GM12801 (cell line): Measurements from ENCODE around the gene ZNF316.

Experiments
- TF ChIP-seq, protein P1 (sequence below): IDR thresholded peaks from one replicate; pipeline ENCODE4 v1.5.1; 2011; ENCODE audit warnings: control low read depth; ENCODE audit not compliant: insufficient read length; ENCODE audit errors: extremely low read depth

ZNF316 gene

DNA sequence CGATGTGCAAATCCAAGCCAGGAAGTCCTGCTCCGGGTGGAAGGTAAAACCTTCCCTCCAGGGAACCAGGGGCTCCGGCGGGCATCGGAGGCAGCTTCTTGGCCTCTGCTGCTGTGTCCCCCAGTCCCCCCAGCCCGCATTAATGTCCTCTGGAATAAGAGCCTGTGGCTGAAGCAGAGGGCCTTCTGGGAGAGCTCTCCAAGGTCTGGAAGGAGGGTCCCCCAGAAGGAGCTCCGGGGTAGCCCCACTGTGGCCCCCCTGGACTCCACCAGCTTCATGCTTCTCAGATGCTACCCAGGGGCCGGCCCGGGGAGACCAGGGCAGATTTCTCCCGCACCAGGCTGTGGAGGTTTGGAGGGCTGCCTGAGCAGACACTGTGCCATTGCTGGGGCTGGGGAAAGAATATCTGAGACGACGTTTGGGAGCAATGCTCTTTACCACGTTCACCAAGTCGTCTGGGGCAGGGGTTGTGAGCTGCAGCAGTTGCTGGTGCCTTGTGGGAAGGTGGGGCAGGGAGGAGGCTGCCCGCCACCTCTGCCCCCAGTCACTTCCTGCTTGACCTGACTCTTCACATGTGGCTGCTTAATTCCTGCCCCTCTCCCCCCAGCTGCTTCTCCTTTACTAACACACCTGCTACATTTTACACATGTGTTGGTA lies 13.4 kb upstream of the ZNF316 start:
- TF ChIP-seq, protein P1, sequence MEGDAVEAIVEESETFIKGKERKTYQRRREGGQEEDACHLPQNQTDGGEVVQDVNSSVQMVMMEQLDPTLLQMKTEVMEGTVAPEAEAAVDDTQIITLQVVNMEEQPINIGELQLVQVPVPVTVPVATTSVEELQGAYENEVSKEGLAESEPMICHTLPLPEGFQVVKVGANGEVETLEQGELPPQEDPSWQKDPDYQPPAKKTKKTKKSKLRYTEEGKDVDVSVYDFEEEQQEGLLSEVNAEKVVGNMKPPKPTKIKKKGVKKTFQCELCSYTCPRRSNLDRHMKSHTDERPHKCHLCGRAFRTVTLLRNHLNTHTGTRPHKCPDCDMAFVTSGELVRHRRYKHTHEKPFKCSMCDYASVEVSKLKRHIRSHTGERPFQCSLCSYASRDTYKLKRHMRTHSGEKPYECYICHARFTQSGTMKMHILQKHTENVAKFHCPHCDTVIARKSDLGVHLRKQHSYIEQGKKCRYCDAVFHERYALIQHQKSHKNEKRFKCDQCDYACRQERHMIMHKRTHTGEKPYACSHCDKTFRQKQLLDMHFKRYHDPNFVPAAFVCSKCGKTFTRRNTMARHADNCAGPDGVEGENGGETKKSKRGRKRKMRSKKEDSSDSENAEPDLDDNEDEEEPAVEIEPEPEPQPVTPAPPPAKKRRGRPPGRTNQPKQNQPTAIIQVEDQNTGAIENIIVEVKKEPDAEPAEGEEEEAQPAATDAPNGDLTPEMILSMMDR = no peak

DNA sequence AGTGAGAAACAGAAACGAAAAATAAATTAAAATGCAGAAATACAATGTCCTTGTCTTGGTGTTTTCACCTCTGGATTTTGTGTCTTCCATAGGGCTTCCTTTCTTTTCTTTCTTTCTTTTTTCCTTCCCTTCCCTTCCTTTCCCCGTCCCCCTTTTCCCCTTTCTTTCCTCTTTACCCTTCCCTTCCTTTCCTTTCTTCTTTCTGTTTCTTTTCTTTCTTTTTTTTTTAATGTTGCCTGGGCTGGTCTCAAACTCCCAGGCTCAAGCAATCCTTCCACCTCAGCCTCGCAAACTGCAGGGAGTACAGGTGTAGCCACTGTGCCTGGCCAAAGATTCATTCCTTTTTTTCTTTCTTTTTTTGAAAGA lies 12.9 kb upstream of the ZNF316 start:
- TF ChIP-seq, protein P1 = no peak

DNA sequence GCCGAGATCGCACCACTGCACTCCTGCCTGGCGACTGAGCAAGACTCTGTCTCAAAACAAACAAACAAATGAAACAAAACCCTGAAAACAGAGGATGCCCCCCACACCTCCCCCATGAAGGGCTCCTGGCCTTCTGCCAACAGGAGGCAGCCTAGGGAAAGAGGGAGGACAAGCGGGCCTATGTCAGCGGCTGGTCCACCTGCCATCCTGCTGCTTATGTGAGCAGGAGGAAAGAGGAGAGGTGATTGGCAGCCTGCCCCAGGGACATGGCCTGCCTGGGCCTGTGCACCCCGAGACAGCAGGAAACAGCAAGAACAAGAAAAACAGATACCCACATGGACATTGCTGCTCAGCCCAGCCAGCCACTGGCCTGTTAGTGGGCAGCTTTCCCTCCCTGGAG lies 9.1 kb upstream of the ZNF316 start:
- TF ChIP-seq, protein P1 = no peak

GRCh38 chr7:6630007-6630849 lies 6.9 kb upstream of the ZNF316 start:
- TF ChIP-seq, protein P1 = no peak

- TF ChIP-seq, protein P1 = no peak
Observed at GRCh38 chr7:6631605-6632004, 5.5 kb upstream of the ZNF316 start.

DNA sequence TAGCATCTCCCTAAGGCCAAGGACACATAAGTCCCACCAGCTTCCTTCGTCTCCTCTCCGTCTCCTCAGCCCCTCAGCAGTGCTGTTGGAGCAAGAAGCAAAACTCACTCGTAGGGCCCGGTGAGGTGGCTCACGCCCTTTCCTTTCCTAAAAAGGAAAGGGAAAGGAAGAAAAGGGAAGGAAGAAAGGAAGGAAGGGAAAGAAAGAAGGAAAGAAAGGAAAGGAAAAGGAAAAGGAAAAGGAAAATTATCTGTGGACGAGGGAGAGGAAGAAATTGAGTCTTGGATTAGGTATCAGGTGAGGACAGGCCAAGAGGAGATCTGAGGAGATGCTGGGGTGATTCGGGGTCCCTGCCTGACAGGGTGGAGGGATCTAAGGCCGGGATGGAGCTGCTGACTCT lies 3.1 kb upstream of the ZNF316 start:
- TF ChIP-seq, protein P1 = no peak

DNA sequence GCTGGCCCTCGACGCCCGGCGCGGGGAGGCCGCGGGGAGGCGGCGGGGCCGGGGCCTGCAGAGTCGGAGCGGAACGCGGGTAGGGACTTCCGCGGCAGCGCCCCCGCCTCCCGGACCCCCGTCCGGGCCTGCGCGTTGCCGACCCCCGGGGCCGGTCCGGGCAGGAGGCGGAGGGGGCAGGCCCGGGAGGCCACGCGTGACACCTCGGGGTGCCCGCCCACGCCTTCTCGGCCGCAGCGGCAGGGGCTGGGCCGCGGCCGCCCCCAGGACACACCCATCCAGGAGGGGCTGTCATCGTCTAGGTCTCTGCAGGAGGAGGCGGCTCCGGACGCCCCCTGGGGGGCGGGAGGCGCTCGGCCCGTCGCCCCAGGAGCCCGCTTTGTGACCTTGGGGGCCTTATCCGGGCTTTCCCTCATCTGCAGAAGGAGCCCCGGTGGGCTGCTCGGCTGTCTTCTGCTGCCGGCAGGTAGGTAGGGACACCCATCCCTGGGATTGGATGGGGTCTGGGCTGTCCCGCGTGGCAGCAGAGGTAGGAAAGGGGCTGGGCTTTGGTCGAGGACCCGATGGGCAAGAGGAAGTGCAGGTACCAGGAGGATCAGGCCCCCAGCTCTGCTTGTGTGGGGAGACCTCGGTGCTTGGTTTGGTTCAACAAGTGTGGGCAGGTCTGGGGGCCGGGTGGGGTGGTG lies 569 bp downstream of the ZNF316 start:
- TF ChIP-seq, protein P1 = no peak
